H1 (cell line): ENCODE measurements around the gene TMEM117. TPM values are rescaled to one million over a fixed set of nuclear protein-coding genes. Genes with fewer than 3 reads are reported as not detected.

Experiments
- CTCF ChIA-PET: fragments of 300-600 bp; sonication (Branson Sonifier 250); formaldehyde crosslinking; loops from one replicate; lab custom pipeline; 2021; ENCODE audit not compliant: partially characterized antibody; lab: Charles Lee
- POLR2A ChIA-PET: fragments of 300-600 bp; sonication (Branson Sonifier 250); formaldehyde crosslinking; loops from one replicate; lab custom pipeline; 2021; ENCODE audit warnings: inconsistent platforms; ENCODE audit not compliant: partially characterized antibody; lab: Charles Lee
- DNase-seq, 2 experiments: peaks; one replicate each; pipeline versions ENCODE4 v3.0.0 to v3.0.0-alpha.2; 2010 to 2022; ENCODE audit warnings: low spot score in 2 of 2, low read depth in 1 of 2, mixed read lengths in 1 of 2
- FAIRE-seq: peaks from 2 replicates; lab custom pipeline; 2011; peaks lifted over from hg19 to GRCh38; lab: Jason Lieb, UNC
- H2AFZ ChIP-seq: 2 replicates; pipeline ENCODE4 v1.8.1; 2012; ENCODE audit warnings: low read length, inconsistent platforms
- H2AK5ac ChIP-seq: 2 replicates; pipeline ENCODE4 v1.6.1; 2013; ENCODE audit warnings: low read depth, low read length
- H2BK120ac ChIP-seq: replicated peaks from 2 replicates; pipeline ENCODE3; 2013; ENCODE audit warnings: low read depth, low read length, inconsistent platforms
- H2BK12ac ChIP-seq: 2 replicates; pipeline ENCODE4 v1.6.1; 2013; ENCODE audit warnings: low read depth, low read length
- H2BK15ac ChIP-seq: 2 replicates; pipeline ENCODE4 v1.6.1; 2013; ENCODE audit warnings: low read length
- H2BK20ac ChIP-seq: 2 replicates; pipeline ENCODE4 v1.6.1; 2013; ENCODE audit warnings: low read length
- H2BK5ac ChIP-seq: 2 replicates; pipeline ENCODE4 v1.6.1; 2013; ENCODE audit warnings: low read depth, low read length
- H3K14ac ChIP-seq: 2 replicates; pipeline ENCODE4 v1.6.1; 2013; ENCODE audit warnings: inconsistent platforms; ENCODE audit not compliant: insufficient read length
- H3K18ac ChIP-seq: 2 replicates; pipeline ENCODE4 v1.6.1; 2013; ENCODE audit warnings: low read length; ENCODE audit errors: extremely low read depth
- H3K23ac ChIP-seq: 2 replicates; pipeline ENCODE4 v1.6.1; 2013; ENCODE audit warnings: inconsistent platforms; ENCODE audit not compliant: insufficient read length
- H3K23me2 ChIP-seq: 2 replicates; pipeline ENCODE4 v1.6.1; 2013; ENCODE audit warnings: low read depth, low read length
- H3K27ac ChIP-seq: 2 replicates; pipeline ENCODE4 v1.6.1; 2011; ENCODE audit warnings: low read depth, low read length, inconsistent platforms
- H3K27me3 ChIP-seq, 4 experiments: replicated peaks in 1 of 4; 1 replicate in 1 of 4; 2 replicates in 3 of 4; pipeline versions ENCODE4 v1.6.1 to v1.8.1; 2011 to 2013; ENCODE audit warnings: low read length in 3 of 4, mild to moderate bottlenecking in 3 of 4, inconsistent platforms in 2 of 4, mixed read lengths in 2 of 4, moderate library complexity in 1 of 4; ENCODE audit not compliant: control insufficient read depth in 3 of 4, insufficient read depth in 3 of 4; ENCODE audit errors: extremely low read depth in 1 of 4
- H3K36me3 ChIP-seq, 4 experiments: 2 replicates each; pipeline versions ENCODE4 v1.6.1 to v1.8.1; 2011 to 2013; ENCODE audit warnings: mild to moderate bottlenecking in 4 of 4, low read length in 3 of 4, moderate library complexity in 2 of 4, control low read depth in 1 of 4, inconsistent platforms in 1 of 4; ENCODE audit not compliant: insufficient read depth in 4 of 4, control insufficient read depth in 2 of 4
- H3K4ac ChIP-seq: replicated peaks from 2 replicates; pipeline ENCODE3; 2013; ENCODE audit warnings: low read length, low read depth, mixed read lengths, inconsistent platforms; ENCODE audit not compliant: insufficient read length
- H3K4me1 ChIP-seq, 4 experiments: replicated peaks in 1 of 4; 1 replicate in 1 of 4; 2 replicates in 3 of 4; pipeline versions ENCODE4 v1.6.1 to v1.8.1; 2011 to 2013; ENCODE audit warnings: low read length in 3 of 4, inconsistent platforms in 2 of 4, mixed read lengths in 1 of 4; ENCODE audit not compliant: insufficient read depth in 4 of 4, control insufficient read depth in 3 of 4
- H3K4me2 ChIP-seq, 2 experiments: 2 replicates each; pipeline versions ENCODE4 v1.6.1 to v1.8.1; 2011 to 2013; ENCODE audit warnings: low read depth in 2 of 2, low read length in 2 of 2, control low read depth in 1 of 2, inconsistent platforms in 1 of 2, mild to moderate bottlenecking in 1 of 2; ENCODE audit not compliant: insufficient read depth in 1 of 2
- H3K4me3 ChIP-seq, 4 experiments: fragments of 200-600, 300-600 bp in 1 of 4; sonication (generic), shearing (Covaris generic), sonication (Bioruptor Twin) in 1 of 4; 2 replicates each; pipeline versions ENCODE4 v1.5.1 to v1.8.1; 2011 to 2016; ENCODE audit warnings: low read length in 4 of 4, low read depth in 3 of 4, control low read depth in 2 of 4, inconsistent platforms in 2 of 4, mild to moderate bottlenecking in 2 of 4, mixed read lengths in 1 of 4, moderate library complexity in 1 of 4; ENCODE audit not compliant: insufficient read depth in 2 of 4; ENCODE audit errors: extremely low read depth in 1 of 4
- H3K56ac ChIP-seq: replicated peaks from 2 replicates; pipeline ENCODE3; 2013; ENCODE audit warnings: low read depth, mild to moderate bottlenecking, mixed read lengths, low read length, inconsistent platforms; ENCODE audit not compliant: insufficient read length
- H3K79me1 ChIP-seq: 2 replicates; pipeline ENCODE4 v1.6.1; 2013; ENCODE audit warnings: low read depth, low read length, control low read depth
- H3K79me2 ChIP-seq, 2 experiments: 2 replicates each; pipeline versions ENCODE4 v1.6.1 to v1.8.1; 2012 to 2013; ENCODE audit warnings: low read length in 2 of 2, mild to moderate bottlenecking in 2 of 2, inconsistent platforms in 1 of 2; ENCODE audit not compliant: insufficient read depth in 2 of 2, control insufficient read depth in 1 of 2
- H3K9ac ChIP-seq, 4 experiments: replicated peaks in 1 of 4; 1 replicate in 1 of 4; 2 replicates in 3 of 4; pipeline versions ENCODE4 v1.6.1 to v1.8.1; 2011 to 2013; ENCODE audit warnings: low read depth in 3 of 4, low read length in 3 of 4, control low read depth in 2 of 4, mild to moderate bottlenecking in 2 of 4, moderate library complexity in 2 of 4, inconsistent platforms in 1 of 4; ENCODE audit errors: extremely low read depth in 1 of 4
- H3K9me3 ChIP-seq, 2 experiments: 2 replicates each; pipeline versions ENCODE4 v1.6.1 to v1.8.1; 2012 to 2013; ENCODE audit warnings: mild to moderate bottlenecking in 2 of 2, moderate library complexity in 2 of 2, control low read depth in 1 of 2, inconsistent platforms in 1 of 2, low read depth in 1 of 2, low read length in 1 of 2, mixed read lengths in 1 of 2; ENCODE audit not compliant: insufficient read depth in 2 of 2
- H4K20me1 ChIP-seq, 2 experiments: replicated peaks in 1 of 2; 2 replicates each; pipeline versions ENCODE3 to v1.8.1; 2011 to 2013; ENCODE audit warnings: inconsistent platforms in 2 of 2, low read length in 2 of 2, mild to moderate bottlenecking in 1 of 2; ENCODE audit not compliant: insufficient read depth in 2 of 2, control insufficient read depth in 1 of 2
- H4K5ac ChIP-seq: 2 replicates; pipeline ENCODE4 v1.6.1; 2013; ENCODE audit warnings: low read length, low read depth, mixed read lengths, inconsistent platforms; ENCODE audit not compliant: insufficient read length
- H4K8ac ChIP-seq: 2 replicates; pipeline ENCODE4 v1.8.0; 2013; ENCODE audit warnings: mild to moderate bottlenecking, moderate library complexity, low read length, inconsistent platforms; ENCODE audit not compliant: insufficient read depth; ENCODE audit errors: extremely low read depth
- H4K91ac ChIP-seq: replicated peaks from 2 replicates; pipeline ENCODE3; 2013; ENCODE audit warnings: low read length, mixed read lengths, inconsistent platforms; ENCODE audit not compliant: insufficient read length
- ASH2L ChIP-seq: fragments of 200-600, 300-600 bp; sonication (generic); IDR thresholded peaks from one replicate; pipeline ENCODE4 v1.7.1; 2017; ENCODE audit warnings: low read length
- CREB1 ChIP-seq: IDR thresholded peaks from 2 replicates; pipeline ENCODE4 v1.6.1; 2012; ENCODE audit warnings: inconsistent platforms
- CTCF ChIP-seq, 3 experiments: IDR thresholded peaks; 1 replicate in 2 of 3; 2 replicates in 1 of 3; pipeline versions ENCODE4 v1.5.1 to v1.6.1; 2011; ENCODE audit warnings: low read length in 3 of 3, mild to moderate bottlenecking in 3 of 3, inconsistent platforms in 2 of 3, low read depth in 1 of 3, moderate library complexity in 1 of 3; ENCODE audit not compliant: insufficient read depth in 1 of 3; ENCODE audit errors: control extremely low read depth in 1 of 3
- GABPA ChIP-seq: IDR thresholded peaks from 2 replicates; pipeline ENCODE4 v1.6.1; 2011; ENCODE audit warnings: mild to moderate bottlenecking, low read length, moderate library complexity, borderline replicate concordance; ENCODE audit not compliant: insufficient read depth
- JUN ChIP-seq: IDR thresholded peaks from 2 replicates; pipeline ENCODE4 v1.6.1; 2011; ENCODE audit warnings: low read depth, mild to moderate bottlenecking, improper control_type of control experiment, low read length
- POU5F1 ChIP-seq: IDR thresholded peaks from 2 replicates; pipeline ENCODE4 v1.6.1; 2011; ENCODE audit warnings: low read depth, mild to moderate bottlenecking, low read length, moderate library complexity
- RAD21 ChIP-seq, 2 experiments: IDR thresholded peaks in 1 of 2; conservative IDR thresholded peaks in 1 of 2; 2 replicates each; pipeline ENCODE4 v1.6.1; 2011; ENCODE audit warnings: low read depth in 2 of 2, low read length in 2 of 2, improper control_type of control experiment in 1 of 2, inconsistent platforms in 1 of 2, mild to moderate bottlenecking in 1 of 2, moderate library complexity in 1 of 2
- SIRT6 ChIP-seq: IDR thresholded peaks from one replicate; pipeline ENCODE4 v1.7.1; 2012; ENCODE audit warnings: low read length, inconsistent platforms
- TBP ChIP-seq: IDR thresholded peaks from 2 replicates; pipeline ENCODE4 v1.6.1; 2011; ENCODE audit warnings: low read depth, low read length, improper control_type of control experiment
- WGBS, 2 experiments: shearing (Covaris generic) in 1 of 2; methylation state at CpG; one replicate each; pipeline versions ENCODE4 v1.1.6 to v1.1.7; 2013 to 2015; ENCODE audit warnings: low lambda C conversion rate in 2 of 2, mixed read lengths in 2 of 2, inconsistent platforms in 1 of 2, low coverage in 1 of 2, missing lambda C conversion rate in 1 of 2; ENCODE audit not compliant: insufficient replicate concordance in 2 of 2, insufficient coverage in 1 of 2, insufficient read length in 1 of 2; ENCODE audit errors: extremely low coverage in 1 of 2, missing lambda C conversion rate in 1 of 2; 5-methylcytosine and 5-hydroxymethylcytosine counted together
- polyA plus RNA-seq, 7 experiments: library from polyadenylated mRNA; depleted of rRNA in 3 of 7; stranded (reverse) in 5 of 7; unstranded in 2 of 7; fragments of >200 nt in 5 of 7; fragments of 200-250 nt in 2 of 7; gene quantifications; 1 replicate in 5 of 7; 2 replicates in 1 of 7; 4 replicates in 1 of 7; pipeline versions ENCODE4 v1.2.1 to v1.2.3, GENCODE V29; 2011 to 2013; ENCODE audit warnings: missing spikeins in 2 of 7, mixed read lengths in 2 of 7
- total RNA-seq: library from RNA; stranded (reverse); fragmentation: NEBNext Ultra II Directional; extraction: Animal tissue kit (Norgen Biotek cat#: 25700); gene quantifications from 2 replicates; pipeline ENCODE4 v1.2.1, GENCODE V29; 2021
- TF ChIP-seq, protein P1 (sequence below): IDR thresholded peaks from 2 replicates; pipeline ENCODE4 v1.6.1; 2012; ENCODE audit warnings: low read length, inconsistent platforms

TMEM117 gene
- total and polyA plus RNA-seq, 2 of the 8 experiments (the other 6 are each of a cell fraction or from before 2014, with no cell fraction given), result 0.80 to 1.4 TPM

- H3K4me3 ChIP-seq, result no peak overlapping the region
- H3K79me2 ChIP-seq, result no peaks in the 10 kb centered on the region
- peaks cover 0 to 1% (median 0%) of the 10 kb centered on the region in 4 experiments; a peak in 1 of 7 replicates for H3K27me3 ChIP-seq
- WGBS, 2 experiments, result 95% methylated on average over 2 of the region's 2 CpGs; no CpG with 5 or more reads in 1 of the 2 experiments
- no peak overlapping the region for H3K14ac ChIP-seq
- H3K9me3 ChIP-seq, result no peaks in the 10 kb centered on the region
- no peak overlapping the region for H4K5ac ChIP-seq
- no peak overlapping the region for H3K56ac ChIP-seq
- no peaks in the 10 kb centered on the region for H3K4me1 ChIP-seq
- H2BK20ac ChIP-seq, result no peak overlapping the region
- no peak overlapping the region for H3K9ac ChIP-seq
- H2AK5ac ChIP-seq, result no peak overlapping the region
- H3K23ac ChIP-seq, result no peak overlapping the region
- no peak overlapping the region for H2BK15ac ChIP-seq
- ChIA-PET POLR2A (interaction anchor here (0.5 kb wide), 1 partner anchor 249 kb away, joined by 3 read pairs; no protein-coding TSS in a partner anchor), CTCF (interaction anchor here (0.8 kb wide), 1 partner anchor 978 kb away, joined by 3 read pairs; no protein-coding TSS in a partner anchor)
- H2BK5ac ChIP-seq, result no peak overlapping the region
- no peak overlapping the region for H2AFZ ChIP-seq
- no peak overlapping the region for H3K4ac ChIP-seq
- no peak overlapping the region for H3K4me2 ChIP-seq
- DNase-seq (no peak), FAIRE-seq (no peak)
- H3K79me1 ChIP-seq, result no peaks in the 10 kb centered on the region
- no peaks in the 10 kb centered on the region for H3K23me2 ChIP-seq
- no peak overlapping the region for H4K91ac ChIP-seq
- H4K8ac ChIP-seq, result no peak overlapping the region
- H3K27ac ChIP-seq, result no peak overlapping the region
- no peak overlapping the region for H2BK12ac ChIP-seq
- H3K18ac ChIP-seq, result no peak overlapping the region
- no peaks in the 10 kb centered on the region for H4K20me1 ChIP-seq
- H3K36me3 ChIP-seq, result no peaks in the 10 kb centered on the region
- no peak overlapping the region for H2BK120ac ChIP-seq
- TF ChIP-seq ASH2L, result no peak
- TF ChIP-seq GABPA, result no peak
- TF ChIP-seq POU5F1, result no peak
- no peak for TF ChIP-seq JUN
- TF ChIP-seq SIRT6, result no peak
- no peak for TF ChIP-seq CTCF (IDR thresholded peaks at IDR 0.05; ENCODE audit: control extremely low read depth in 1 of 3, insufficient read depth in 1 of 3, low read depth in 1 of 3, low read length in 3 of 3)
- TF ChIP-seq TBP, result no peak
- TF ChIP-seq CREB1, result no peak
- TF ChIP-seq, protein P1, sequence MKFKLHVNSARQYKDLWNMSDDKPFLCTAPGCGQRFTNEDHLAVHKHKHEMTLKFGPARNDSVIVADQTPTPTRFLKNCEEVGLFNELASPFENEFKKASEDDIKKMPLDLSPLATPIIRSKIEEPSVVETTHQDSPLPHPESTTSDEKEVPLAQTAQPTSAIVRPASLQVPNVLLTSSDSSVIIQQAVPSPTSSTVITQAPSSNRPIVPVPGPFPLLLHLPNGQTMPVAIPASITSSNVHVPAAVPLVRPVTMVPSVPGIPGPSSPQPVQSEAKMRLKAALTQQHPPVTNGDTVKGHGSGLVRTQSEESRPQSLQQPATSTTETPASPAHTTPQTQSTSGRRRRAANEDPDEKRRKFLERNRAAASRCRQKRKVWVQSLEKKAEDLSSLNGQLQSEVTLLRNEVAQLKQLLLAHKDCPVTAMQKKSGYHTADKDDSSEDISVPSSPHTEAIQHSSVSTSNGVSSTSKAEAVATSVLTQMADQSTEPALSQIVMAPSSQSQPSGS, result no peak
- TF ChIP-seq RAD21 (IDR thresholded peaks at IDR 0.05 in 1 of 2, conservative IDR thresholded peaks at IDR 0.05 in 1 of 2; ENCODE audit: low read depth in 2 of 2, low read length in 2 of 2), result no peak
These were observed 128.2 kb downstream of the TMEM117 start for GRCh38 chr12:43964033-43964432.
